Measurements from ENCODE around the gene DAO. TPM values are rescaled to one million over a fixed set of nuclear protein-coding genes. Genes with fewer than 3 reads are reported as not detected.
A peak's percentile ranks its signal among the peaks of the same experiment; 100 is the strongest.

DAO gene
- total RNA-seq, 1 donor from 2014 or later, result not detected

DNA sequence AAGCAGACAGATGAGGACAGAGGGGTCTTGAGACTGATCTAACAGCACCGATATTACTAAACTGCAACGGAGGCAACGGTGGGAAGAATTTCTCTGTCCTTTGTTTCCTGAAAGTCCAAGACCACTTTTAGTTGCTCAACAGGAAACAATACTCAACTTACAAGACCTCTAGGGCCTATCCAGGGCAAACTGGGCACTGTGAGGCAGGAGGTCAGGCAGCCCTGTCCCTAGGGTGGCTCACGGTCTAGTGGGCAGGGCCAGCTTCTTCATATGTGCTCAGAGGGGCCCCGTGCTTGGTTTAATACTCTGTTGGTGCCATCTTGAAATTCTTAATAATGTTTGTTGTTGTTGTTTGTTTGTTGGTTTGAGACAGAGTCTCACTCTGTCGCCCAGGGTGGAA is 36.7 kb upstream of the DAO start:
- Mint-ChIP-seq H3K36me3 (ENCODE audit: insufficient read depth) (peaks cover 32% of the 10 kb centered on the region), H3K4me3 (ENCODE audit: low read depth) (no peak overlapping the region), H3K9me3 (ENCODE audit: low read depth) (no peaks in the 10 kb centered on the region), H3K27ac (no peak overlapping the region), H3K27me3 (no peaks in the 10 kb centered on the region), H3K4me1 (ENCODE audit: low read depth) (no peaks in the 10 kb centered on the region)
- DNase-seq (ENCODE audit: low spot score, unreplicated experiment), result no peak
- TF ChIP-seq, protein P1, sequence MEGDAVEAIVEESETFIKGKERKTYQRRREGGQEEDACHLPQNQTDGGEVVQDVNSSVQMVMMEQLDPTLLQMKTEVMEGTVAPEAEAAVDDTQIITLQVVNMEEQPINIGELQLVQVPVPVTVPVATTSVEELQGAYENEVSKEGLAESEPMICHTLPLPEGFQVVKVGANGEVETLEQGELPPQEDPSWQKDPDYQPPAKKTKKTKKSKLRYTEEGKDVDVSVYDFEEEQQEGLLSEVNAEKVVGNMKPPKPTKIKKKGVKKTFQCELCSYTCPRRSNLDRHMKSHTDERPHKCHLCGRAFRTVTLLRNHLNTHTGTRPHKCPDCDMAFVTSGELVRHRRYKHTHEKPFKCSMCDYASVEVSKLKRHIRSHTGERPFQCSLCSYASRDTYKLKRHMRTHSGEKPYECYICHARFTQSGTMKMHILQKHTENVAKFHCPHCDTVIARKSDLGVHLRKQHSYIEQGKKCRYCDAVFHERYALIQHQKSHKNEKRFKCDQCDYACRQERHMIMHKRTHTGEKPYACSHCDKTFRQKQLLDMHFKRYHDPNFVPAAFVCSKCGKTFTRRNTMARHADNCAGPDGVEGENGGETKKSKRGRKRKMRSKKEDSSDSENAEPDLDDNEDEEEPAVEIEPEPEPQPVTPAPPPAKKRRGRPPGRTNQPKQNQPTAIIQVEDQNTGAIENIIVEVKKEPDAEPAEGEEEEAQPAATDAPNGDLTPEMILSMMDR (IDR thresholded peaks at IDR 0.05; ENCODE audit: unreplicated experiment), result no peak

DNA sequence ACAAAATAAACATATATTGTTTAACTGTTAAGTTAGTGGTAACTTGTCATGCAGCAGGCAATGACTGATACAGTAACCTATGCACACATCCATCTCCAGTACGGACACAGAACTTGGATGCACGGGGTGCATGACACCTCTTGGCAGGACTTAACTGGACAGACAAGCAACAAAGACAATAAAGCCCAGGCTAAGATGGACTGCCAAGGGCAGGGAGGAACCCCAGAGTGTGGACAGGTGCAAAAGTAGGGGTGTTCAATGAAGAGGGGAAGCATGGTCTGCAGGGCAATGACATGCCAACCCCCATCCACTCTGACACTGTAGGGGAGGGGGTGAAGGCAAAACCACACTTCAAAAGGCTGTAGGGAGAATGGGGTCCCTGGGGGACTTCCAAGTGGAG is 34.2 kb upstream of the DAO start:
- H3K4me1 Mint-ChIP-seq (ENCODE audit: low read depth), result no peaks in the 10 kb centered on the region
- TF ChIP-seq, protein P1 (IDR thresholded peaks at IDR 0.05; ENCODE audit: unreplicated experiment), result no peak
- H3K27ac Mint-ChIP-seq, result no peak overlapping the region
- no peak overlapping the region for H3K4me3 Mint-ChIP-seq (ENCODE audit: low read depth)
- H3K27me3 Mint-ChIP-seq, result no peaks in the 10 kb centered on the region
- H3K9me3 Mint-ChIP-seq (ENCODE audit: low read depth), result no peaks in the 10 kb centered on the region
- DNase-seq (ENCODE audit: low spot score, unreplicated experiment), result no peak
- H3K36me3 Mint-ChIP-seq (ENCODE audit: insufficient read depth), result peaks cover 37% of the 10 kb centered on the region

DNA sequence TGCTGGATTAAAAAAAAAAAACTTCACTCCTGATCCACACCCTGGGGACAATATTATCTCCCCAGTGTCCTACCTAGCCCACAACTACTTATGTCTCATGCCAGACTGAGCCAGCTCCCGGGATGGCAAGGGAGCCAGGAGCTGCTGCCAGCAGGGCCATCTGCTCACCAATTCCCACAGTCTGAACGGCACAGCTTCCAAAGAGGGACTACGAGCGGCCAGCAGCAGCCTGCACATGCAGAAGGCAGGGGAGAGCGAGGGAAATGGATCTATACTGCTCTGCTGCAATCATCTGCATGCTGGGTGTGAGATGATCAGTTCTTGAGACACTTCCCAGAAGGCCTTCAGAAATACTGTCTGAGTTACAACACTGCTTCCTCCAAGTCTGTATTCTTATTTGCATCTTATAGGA is 33.6 kb upstream of the DAO start:
- Mint-ChIP-seq H3K4me3 (ENCODE audit: low read depth) (no peak overlapping the region), H3K27me3 (no peaks in the 10 kb centered on the region), H3K4me1 (ENCODE audit: low read depth) (no peaks in the 10 kb centered on the region), H3K9me3 (ENCODE audit: low read depth) (no peaks in the 10 kb centered on the region), H3K36me3 (ENCODE audit: insufficient read depth) (peaks cover 36% of the 10 kb centered on the region), H3K27ac (peak overlapping the region; percentile 85)
- TF ChIP-seq, protein P1 (IDR thresholded peaks at IDR 0.05; ENCODE audit: unreplicated experiment), result no peak
- no peak for DNase-seq (ENCODE audit: low spot score, unreplicated experiment)

DNA sequence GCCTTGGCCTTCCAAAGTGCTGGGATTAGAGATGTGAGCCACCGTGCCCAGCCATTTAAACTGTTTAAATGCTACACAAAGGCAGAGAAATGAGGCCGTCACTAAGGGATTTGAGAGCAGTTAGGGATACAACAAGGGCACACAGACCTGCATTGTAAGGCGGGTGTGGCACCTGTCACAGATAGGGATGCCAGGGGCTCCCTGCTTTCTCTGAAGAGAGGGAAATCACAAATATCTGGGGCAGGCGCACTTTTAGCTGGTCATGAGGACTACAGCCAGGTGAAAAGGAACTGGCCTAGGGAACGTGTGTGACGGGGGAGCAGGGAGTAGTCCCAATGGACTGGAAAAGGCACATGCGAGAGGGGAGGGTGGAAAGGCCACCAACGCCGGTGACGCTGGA is 32.2 kb upstream of the DAO start:
- Mint-ChIP-seq H3K4me3 (ENCODE audit: low read depth) (no peak overlapping the region), H3K27me3 (no peaks in the 10 kb centered on the region), H3K36me3 (ENCODE audit: insufficient read depth) (peaks cover 42% of the 10 kb centered on the region), H3K4me1 (ENCODE audit: low read depth) (peaks cover 3% of the 10 kb centered on the region), H3K27ac (peak overlapping the region; percentile 12), H3K9me3 (ENCODE audit: low read depth) (no peaks in the 10 kb centered on the region)
- no peak for DNase-seq (ENCODE audit: low spot score, unreplicated experiment)
- TF ChIP-seq, protein P1 (IDR thresholded peaks at IDR 0.05; ENCODE audit: unreplicated experiment), result no peak

DNA sequence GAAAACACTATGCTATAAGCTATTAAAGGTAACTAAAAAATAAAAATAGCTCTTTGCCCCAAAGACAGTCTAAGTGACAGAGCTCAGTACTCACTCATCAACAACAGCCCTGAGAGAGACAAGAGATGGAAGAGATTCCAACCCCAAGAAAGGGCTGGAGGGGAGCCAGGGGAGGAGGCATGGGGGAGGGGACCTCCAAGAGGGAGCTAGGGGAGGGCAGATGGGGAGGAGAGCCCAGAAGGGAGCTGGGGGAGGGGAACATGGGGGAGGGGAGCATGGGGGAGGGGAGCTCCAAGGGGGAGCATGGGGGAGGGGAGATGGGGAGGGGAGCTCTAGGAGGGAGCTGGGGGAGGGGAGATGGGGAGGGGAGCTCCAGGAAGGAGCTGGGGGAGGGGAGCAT is 30.2 kb upstream of the DAO start:
- TF ChIP-seq, protein P1 (IDR thresholded peaks at IDR 0.05; ENCODE audit: unreplicated experiment), result no peak
- Mint-ChIP-seq H3K9me3 (ENCODE audit: low read depth) (no peaks in the 10 kb centered on the region), H3K36me3 (ENCODE audit: insufficient read depth) (peaks cover 39% of the 10 kb centered on the region), H3K27ac (no peak overlapping the region), H3K4me3 (ENCODE audit: low read depth) (no peak overlapping the region), H3K4me1 (ENCODE audit: low read depth) (peaks cover 14% of the 10 kb centered on the region), H3K27me3 (no peaks in the 10 kb centered on the region)
- no peak for DNase-seq (ENCODE audit: low spot score, unreplicated experiment)

All from progenitor cell of endocrine pancreas (in vitro differentiated cells).